GM12892 (cell line): Measurements from ENCODE around the gene XPO4.

Source experiments
- DNase-seq: peaks from one replicate; pipeline ENCODE4 v3.0.0; 2011; ENCODE audit not compliant: insufficient read length
- FAIRE-seq: peaks from 2 replicates; lab custom pipeline; 2011; peaks lifted over from hg19 to GRCh38; lab: Jason Lieb, UNC
- POLR2A ChIP-seq: IDR thresholded peaks from 2 replicates; pipeline ENCODE4 v1.6.1; 2011; ENCODE audit warnings: low read depth, low read length, control low read depth
- POLR2AphosphoS5 ChIP-seq: IDR thresholded peaks from 2 replicates; pipeline ENCODE4 v1.6.1; 2011; ENCODE audit warnings: low read depth, low read length, control low read depth
- TAF1 ChIP-seq: IDR thresholded peaks from 2 replicates; pipeline ENCODE4 v1.6.1; 2011; ENCODE audit warnings: low read depth, mild to moderate bottlenecking, control low read depth, low read length, borderline replicate concordance

The XPO4 gene

DNA sequence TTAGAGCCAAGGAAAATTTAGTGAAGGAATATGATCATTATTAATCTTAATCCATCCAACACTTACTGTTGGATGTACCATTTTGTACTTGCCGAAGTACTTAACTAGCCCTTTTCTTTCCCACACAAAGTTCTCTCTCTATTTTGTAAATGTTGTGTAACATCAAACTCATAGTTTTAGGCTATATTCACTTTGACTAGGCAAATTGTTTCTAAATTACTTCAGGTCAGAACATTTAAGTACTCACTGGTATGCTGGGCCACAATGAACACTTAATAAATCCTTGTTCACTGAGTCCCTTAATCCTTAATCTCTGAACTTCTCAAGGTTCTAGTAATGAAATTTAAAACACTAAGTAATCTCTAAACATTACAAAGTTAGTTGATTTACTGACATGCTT is 79.5 kb downstream of the XPO4 start:
- DNase-seq (no peak), FAIRE-seq (no peak)
- TF ChIP-seq TAF1 (no peak), POLR2AphosphoS5 (no peak), POLR2A (no peak)

DNA sequence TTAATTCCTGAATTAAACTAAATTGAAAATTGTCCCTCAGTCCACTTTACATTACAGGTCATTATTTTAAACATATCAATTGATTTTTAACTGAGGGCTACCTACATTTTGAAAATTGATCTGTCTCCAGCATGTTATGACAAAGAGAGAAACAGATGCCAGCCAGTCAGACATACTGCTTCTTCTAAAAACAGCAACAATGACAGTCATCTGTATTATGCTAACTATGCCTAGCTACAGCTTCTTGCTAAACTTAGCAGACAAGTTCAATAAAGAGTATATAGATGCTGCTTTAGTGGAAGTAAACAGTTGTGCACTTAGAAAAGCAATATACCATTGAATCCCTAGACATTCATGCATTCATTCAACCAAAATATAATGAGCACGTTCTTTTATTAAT is 80.1 kb downstream of the XPO4 start:
- DNase-seq (no peak), FAIRE-seq (no peak)
- TF ChIP-seq POLR2A, result no peak
- no peak for TF ChIP-seq TAF1
- no peak for TF ChIP-seq POLR2AphosphoS5

DNA sequence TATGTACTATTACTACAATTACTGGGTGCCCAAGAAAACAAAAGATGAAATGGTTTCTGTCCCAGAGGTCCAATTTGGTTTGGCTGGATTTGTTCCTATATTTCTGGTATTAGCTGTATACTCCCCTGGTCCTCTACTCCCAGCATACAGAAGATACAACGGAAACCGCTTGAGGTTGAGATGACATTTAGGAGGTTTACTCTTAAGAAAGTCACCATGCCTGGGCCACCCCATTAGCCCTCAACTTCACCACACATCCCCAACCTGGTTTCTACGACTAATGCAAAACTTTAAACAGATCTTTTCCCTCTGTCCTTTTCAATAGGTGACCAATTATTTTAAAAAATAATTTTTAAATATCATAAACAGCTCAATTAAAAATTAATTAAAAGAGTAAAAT is 82.8 kb downstream of the XPO4 start:
- DNase-seq (no peak), FAIRE-seq (no peak)
- TF ChIP-seq TAF1, result no peak

DNA sequence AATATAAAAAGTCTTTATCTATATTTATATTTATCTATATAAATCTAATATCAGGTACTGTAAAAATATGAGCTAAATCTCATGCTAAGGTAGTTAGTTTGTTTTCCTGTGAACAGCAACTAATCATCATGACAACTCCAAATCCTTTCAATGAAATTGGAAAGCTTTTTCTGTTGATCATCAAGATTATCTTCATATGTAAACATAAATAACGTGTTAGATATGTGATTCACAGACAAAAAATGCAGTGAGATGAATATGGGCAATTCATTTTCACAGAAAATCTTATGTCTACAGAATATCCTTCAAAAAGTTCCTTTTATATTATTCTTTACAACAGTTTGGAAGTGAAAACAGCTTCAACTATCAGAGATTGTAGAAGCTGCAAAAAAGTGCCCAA is 87.1 kb downstream of the XPO4 start:
- TF ChIP-seq POLR2A (no peak), TAF1 (no peak), POLR2AphosphoS5 (no peak)
- FAIRE-seq (no peak), DNase-seq (no peak)

DNA sequence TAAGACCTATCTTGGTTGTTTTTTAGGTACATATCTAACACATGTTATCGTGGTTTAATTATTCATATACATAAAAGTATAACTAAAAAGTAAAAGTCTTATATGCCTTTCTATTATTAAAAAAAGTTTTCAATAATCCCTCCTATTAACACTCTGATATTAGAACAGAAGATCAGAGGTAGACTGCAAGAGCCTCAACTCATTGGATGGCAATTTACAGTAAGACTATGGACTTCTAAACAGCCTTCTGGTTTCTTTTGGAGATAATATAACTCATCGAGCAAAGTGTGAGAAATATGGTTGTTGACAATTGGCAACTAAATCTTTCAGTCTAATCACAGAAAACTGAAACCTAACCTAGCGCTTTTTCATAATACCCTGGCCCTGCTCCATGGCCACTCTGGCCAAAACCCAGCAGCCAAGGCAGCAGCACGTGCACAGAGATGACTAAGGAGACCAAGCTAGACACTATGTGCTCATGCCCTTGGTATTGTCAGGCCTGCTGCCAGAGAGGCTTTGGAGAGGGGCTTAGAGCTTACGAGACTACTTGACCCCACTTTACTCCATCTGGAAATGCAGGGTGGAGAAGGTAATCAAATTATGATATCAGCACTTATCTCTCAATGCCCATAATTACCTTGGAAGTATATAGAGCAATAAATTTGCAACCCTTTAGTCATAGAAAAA is 88.2 kb downstream of the XPO4 start:
- DNase-seq (no peak), FAIRE-seq (no peak)
- no peak for TF ChIP-seq TAF1
- no peak for TF ChIP-seq POLR2AphosphoS5
- TF ChIP-seq POLR2A, result no peak

DNA sequence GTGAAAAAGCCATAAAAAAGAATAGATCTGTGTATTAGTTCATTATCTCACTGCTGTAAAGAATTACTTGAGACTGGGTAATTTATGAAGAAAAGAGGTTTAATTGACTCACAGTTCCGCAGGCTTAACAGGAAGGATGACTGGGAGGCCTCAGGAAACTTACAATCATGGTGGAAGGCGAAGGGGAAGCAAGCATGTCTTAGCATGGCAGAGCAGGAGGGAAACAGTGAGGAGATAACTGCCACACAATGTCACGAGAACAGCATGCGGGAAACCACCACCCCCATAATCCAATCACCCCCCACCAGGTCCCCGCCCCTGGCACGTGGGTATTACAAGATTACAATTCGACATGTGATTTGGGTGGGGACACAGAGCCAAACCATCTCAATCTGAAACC is 89.7 kb downstream of the XPO4 start:
- TF ChIP-seq POLR2A (no peak), TAF1 (no peak), POLR2AphosphoS5 (no peak)
- FAIRE-seq, result no peak
- DNase-seq, result no peak

DNA sequence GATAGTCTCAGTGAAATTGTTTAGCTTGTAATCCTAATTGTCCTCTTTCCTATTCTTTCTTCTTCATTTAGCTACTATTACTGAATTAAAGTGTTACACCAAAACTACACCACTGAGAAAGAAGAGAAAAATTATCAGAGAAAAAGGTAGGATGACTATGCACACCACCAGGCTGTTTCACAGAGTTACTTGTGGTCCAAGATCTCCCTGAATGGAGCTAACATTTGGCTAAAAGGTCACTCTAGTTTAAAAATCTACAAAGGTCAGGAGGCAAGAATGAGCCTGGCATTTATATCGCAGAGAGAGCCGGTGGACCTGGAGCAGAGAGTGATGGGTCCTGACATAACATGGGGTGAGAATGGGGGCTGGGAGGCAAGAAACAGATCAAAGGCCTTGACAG is 91.7 kb downstream of the XPO4 start:
- no peak for DNase-seq
- no peak for TF ChIP-seq POLR2A
- no peak for TF ChIP-seq TAF1
- no peak for TF ChIP-seq POLR2AphosphoS5
- no peak for FAIRE-seq

DNA sequence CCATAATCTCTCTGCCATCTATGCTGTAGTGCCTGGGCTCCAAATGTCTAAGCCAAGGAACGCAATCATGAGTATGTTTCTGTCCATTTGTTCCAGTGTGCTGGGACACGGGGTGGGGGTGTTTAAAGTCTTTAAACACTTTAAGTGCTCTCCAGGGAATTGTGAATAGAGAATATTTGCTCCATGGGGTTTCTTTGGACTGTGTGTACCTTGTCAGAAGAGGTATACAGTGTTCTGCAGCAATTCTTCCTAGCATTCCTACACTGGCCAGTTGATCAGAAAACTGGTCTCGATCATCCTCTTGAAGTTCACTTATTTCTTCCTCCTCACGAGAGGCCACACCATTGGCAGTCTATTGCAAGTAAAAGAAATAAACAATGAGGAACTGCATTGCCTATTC is 93.7 kb downstream of the XPO4 start:
- DNase-seq (no peak), FAIRE-seq (no peak)
- TF ChIP-seq TAF1 (no peak), POLR2A (no peak), POLR2AphosphoS5 (no peak)

DNA sequence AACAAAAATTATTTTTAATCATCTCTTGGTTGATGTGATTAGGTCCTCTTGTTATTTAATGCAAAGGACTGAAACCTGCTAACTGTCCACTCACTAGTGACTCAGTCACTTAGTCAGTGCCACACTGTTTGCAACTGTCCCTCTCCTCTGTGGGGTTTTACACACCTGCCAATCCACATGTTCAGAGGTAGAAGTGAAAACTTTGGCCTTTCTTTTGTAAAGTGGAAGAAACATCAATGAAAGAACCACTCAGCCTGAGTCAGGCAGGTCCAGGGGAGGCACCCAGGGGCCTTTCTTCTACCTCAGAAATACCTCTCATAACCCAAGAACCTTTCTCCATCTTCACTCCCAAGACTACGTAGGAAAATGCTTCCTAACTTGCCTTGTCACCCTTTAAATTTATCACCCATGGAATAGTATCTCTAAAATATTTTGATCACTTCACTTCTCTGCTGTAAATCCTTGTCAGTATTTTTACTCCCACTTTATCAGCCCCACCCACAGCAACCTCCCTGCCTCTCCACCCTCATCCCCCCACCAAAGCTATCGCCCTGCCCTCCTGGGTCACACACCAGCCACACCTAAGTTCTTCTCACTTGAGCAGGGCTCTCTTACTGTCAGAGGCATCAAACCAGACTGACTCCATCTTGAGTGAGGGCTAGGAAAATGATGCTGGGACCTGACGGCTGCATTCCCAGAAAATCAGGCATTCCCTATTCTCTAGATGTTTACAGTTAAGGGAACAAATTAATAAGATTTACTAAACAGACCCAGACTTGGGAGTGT is 99.2 kb downstream of the XPO4 start:
- TF ChIP-seq TAF1 (no peak), POLR2AphosphoS5 (no peak), POLR2A (no peak)
- DNase-seq (no peak), FAIRE-seq (peak; percentile 83)

DNA sequence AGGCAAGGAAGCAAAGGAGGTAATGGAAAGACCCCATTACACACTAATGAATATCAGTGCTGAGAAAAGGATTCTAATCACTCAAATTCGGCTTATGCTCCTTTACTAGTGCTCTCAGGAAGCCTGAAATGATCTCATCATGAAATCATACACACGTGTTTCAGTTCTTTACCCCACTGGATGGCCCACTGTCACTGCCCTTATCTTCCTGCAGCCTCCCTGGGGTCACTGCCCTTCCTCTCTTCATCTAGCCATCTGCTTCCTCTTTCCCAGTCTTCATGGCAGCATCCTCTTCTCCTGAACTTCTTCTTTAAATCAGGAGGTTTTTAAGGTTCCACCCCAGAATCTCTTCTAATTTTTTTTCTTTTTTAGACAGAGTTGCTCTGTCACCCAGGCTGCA is 100.8 kb downstream of the XPO4 start:
- DNase-seq (no peak), FAIRE-seq (no peak)
- no peak for TF ChIP-seq TAF1
- no peak for TF ChIP-seq POLR2A
- no peak for TF ChIP-seq POLR2AphosphoS5

DNA sequence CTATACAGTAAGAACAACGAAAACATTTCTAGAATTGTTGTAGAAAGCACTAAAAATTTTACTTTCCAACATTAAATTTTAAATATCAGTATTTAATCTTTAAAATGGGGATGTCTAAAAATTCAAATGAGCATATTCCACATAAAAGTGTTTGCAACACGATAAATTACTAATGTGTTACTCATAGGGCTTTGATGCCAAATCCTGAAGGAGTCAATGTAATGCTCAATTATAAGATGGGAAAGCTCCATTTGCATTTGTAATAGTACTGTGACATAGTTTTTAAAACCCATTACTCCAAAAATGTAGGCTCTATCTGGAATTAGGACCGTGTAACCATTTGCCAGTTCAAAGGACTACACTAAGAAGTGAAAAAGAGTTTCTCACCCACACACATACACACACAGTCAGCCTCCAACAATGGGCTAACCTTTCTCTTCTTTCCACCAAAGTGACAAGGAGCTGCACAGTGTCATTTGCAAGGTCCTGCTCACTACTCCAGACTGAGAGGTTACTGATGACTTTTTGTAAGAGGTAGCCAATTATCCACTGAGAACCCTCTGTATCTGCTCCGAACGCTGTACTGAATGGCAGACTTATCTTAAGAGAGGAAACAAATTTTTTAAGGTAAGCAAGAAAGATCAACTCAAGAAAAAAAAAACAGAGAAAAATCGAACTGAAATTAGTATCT is 102.7 kb downstream of the XPO4 start:
- no peak for FAIRE-seq
- TF ChIP-seq POLR2AphosphoS5, result no peak
- TF ChIP-seq POLR2A, result no peak
- no peak for TF ChIP-seq TAF1
- no peak for DNase-seq

DNA sequence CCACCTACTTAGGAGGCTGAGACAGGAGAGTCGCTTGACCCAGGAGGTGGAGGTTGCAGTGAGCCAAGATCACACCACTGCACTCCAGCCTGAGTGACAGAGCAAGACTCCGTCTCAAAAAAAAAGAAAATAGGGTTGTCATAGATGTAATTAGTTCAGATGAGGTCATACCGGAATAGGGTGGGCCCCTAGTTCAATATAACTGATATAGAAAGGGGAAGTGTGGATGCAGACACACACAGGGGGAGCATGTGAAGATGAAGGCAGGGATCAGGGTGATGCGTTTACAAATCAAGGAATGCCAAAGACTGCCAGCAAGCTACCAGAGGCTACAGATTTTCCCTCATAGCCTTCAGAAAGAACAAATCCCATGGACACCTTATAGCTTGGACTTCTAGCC is 104.5 kb downstream of the XPO4 start:
- DNase-seq (no peak), FAIRE-seq (no peak)
- TF ChIP-seq POLR2AphosphoS5 (no peak), TAF1 (no peak), POLR2A (no peak)
